SK-N-SH treated with all-trans-retinoic acid at 6 μM for 48 hours (cell line): ENCODE data around the gene ZCCHC2.

Experiments
- GLIS3 ChIP-seq: fragments of 250-450 bp; sonication (Bioruptor Pico); IDR thresholded peaks from 2 replicates; pipeline ENCODE4 v1.5.0; 2020; ENCODE audit warnings: mild to moderate bottlenecking, moderate library complexity
- ZC3H10 ChIP-seq: fragments of 250-450 bp; sonication (Bioruptor Pico); IDR thresholded peaks from 2 replicates; pipeline ENCODE4 v1.5.1; 2021; ENCODE audit warnings: mild to moderate bottlenecking, moderate library complexity
- ZFP3 ChIP-seq: fragments of 250-450 bp; sonication (Bioruptor Pico); IDR thresholded peaks from 2 replicates; pipeline ENCODE4 v1.5.0; 2020; ENCODE audit warnings: mild to moderate bottlenecking, moderate library complexity
- TF ChIP-seq, protein P1 (sequence below): fragments of 250-450 bp; sonication (Bioruptor Pico); IDR thresholded peaks from 2 replicates; pipeline ENCODE4 v1.5.0; 2020; ENCODE audit warnings: mild to moderate bottlenecking, moderate library complexity

- no peak for TF ChIP-seq GLIS3 (CRISPR knock-in tag)
- TF ChIP-seq ZFP3, result no peak
- TF ChIP-seq, protein P1, sequence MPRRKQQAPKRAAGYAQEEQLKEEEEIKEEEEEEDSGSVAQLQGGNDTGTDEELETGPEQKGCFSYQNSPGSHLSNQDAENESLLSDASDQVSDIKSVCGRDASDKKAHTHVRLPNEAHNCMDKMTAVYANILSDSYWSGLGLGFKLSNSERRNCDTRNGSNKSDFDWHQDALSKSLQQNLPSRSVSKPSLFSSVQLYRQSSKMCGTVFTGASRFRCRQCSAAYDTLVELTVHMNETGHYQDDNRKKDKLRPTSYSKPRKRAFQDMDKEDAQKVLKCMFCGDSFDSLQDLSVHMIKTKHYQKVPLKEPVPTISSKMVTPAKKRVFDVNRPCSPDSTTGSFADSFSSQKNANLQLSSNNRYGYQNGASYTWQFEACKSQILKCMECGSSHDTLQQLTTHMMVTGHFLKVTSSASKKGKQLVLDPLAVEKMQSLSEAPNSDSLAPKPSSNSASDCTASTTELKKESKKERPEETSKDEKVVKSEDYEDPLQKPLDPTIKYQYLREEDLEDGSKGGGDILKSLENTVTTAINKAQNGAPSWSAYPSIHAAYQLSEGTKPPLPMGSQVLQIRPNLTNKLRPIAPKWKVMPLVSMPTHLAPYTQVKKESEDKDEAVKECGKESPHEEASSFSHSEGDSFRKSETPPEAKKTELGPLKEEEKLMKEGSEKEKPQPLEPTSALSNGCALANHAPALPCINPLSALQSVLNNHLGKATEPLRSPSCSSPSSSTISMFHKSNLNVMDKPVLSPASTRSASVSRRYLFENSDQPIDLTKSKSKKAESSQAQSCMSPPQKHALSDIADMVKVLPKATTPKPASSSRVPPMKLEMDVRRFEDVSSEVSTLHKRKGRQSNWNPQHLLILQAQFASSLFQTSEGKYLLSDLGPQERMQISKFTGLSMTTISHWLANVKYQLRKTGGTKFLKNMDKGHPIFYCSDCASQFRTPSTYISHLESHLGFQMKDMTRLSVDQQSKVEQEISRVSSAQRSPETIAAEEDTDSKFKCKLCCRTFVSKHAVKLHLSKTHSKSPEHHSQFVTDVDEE (CRISPR knock-in tag), result no peak
- TF ChIP-seq ZC3H10 (CRISPR knock-in tag), result no peak
Measured at GRCh38 chr18:62572456-62572855, 49.6 kb downstream of the ZCCHC2 start.
